Uterus (tissue), 4 donors: Measurements from ENCODE around the gene ULK4. TPM values are rescaled to one million over a fixed set of nuclear protein-coding genes. Genes with fewer than 3 reads are reported as not detected.

Experiments
- DNase-seq, 2 donors: peaks; one replicate each; pipeline ENCODE4 v3.0.0-alpha.2; 2019 to 2020
- H3K27ac ChIP-seq, 2 donors: fragments of 200-600 bp; sonication (generic); 1 replicate in 1 of 2; 2 replicates in 1 of 2; pipeline ENCODE4 v1.5.1; 2016 to 2018
- H3K27me3 ChIP-seq, 2 donors: fragments of 200-600 bp; sonication (generic); one replicate each; pipeline ENCODE4 v1.5.1; 2018 to 2019; ENCODE audit warnings: control low read depth in 1 of 2
- H3K36me3 ChIP-seq, 2 donors: fragments of 200-600 bp; sonication (generic); one replicate each; pipeline ENCODE4 v1.5.1; 2019; ENCODE audit warnings: control low read depth in 1 of 2
- H3K4me1 ChIP-seq, 2 donors: fragments of 200-600 bp; sonication (generic); one replicate each; pipeline ENCODE4 v1.5.1; 2018 to 2019; ENCODE audit warnings: control low read depth in 1 of 2
- H3K4me3 ChIP-seq, 2 donors: fragments of 200-600 bp; sonication (generic); 1 replicate in 1 of 2; 2 replicates in 1 of 2; pipeline ENCODE4 v1.5.1; 2018 to 2019; ENCODE audit warnings: mild to moderate bottlenecking in 1 of 2
- H3K9me3 ChIP-seq, 2 donors: fragments of 200-600 bp; sonication (generic); one replicate each; pipeline ENCODE4 v1.5.1; 2019; ENCODE audit warnings: control low read depth in 1 of 2
- CTCF ChIP-seq, 4 experiments: fragments of 200-600 bp in 2 of 4; fragments of 450-650 bp in 2 of 4; sonication (generic) in 2 of 4; IDR thresholded peaks; one replicate each; pipeline ENCODE4 v1.5.1; 2016 to 2019; ENCODE audit warnings: antibody characterized with exemption in 4 of 4, mild to moderate bottlenecking in 2 of 4, moderate library complexity in 1 of 4
- POLR2A ChIP-seq, 2 donors: fragments of 450-650 bp; IDR thresholded peaks; one replicate each; pipeline ENCODE4 v1.6.1; 2016; ENCODE audit warnings: antibody characterized with exemption in 2 of 2, mild to moderate bottlenecking in 1 of 2, moderate library complexity in 1 of 2
- intact Hi-C: fragments of 100-400 bp; cut with DNase I; formaldehyde crosslinking; loops from one replicate; pipeline ENCODE4 v1.15.1; 2023; ENCODE audit warnings: low total_unique reads
- total RNA-seq, 4 donors: library from RNA; depleted of rRNA in 3 of 4; stranded (reverse); fragments of >200 nt in 3 of 4; gene quantifications; one replicate each; pipeline versions ENCODE4 v1.1.0 to v1.2.4, GENCODE V29; 2014 to 2023
- donor health status: DM: yes; HTN: yes; CAD: no.

Gene ULK4
- total RNA-seq, 4 donors from 2014 or later, result 8.7 to 118 (median 26.1) TPM

- no peak overlapping the region for H3K27ac ChIP-seq
- intact Hi-C loops, result no loop called here
- no peaks in the 10 kb centered on the region for H3K9me3 ChIP-seq
- H3K36me3 ChIP-seq, result no peaks in the 10 kb centered on the region
- no peaks in the 10 kb centered on the region for H3K27me3 ChIP-seq
- H3K4me1 ChIP-seq, result no peaks in the 10 kb centered on the region
- DNase-seq, result no peak
- H3K4me3 ChIP-seq, result no peak overlapping the region
- TF ChIP-seq CTCF (IDR thresholded peaks at IDR 0.05) (no peak), POLR2A (IDR thresholded peaks at IDR 0.05) (no peak)
Observed at GRCh38 chr3:41339758-41340157, 622.1 kb downstream of the ULK4 start.

- no peak for TF ChIP-seq POLR2A (IDR thresholded peaks at IDR 0.05)
- no peak for TF ChIP-seq CTCF (IDR thresholded peaks at IDR 0.05)
- Histone ChIP-seq H3K27ac (no peak overlapping the region), H3K36me3 (no peaks in the 10 kb centered on the region), H3K4me3 (no peak overlapping the region), H3K9me3 (no peaks in the 10 kb centered on the region), H3K4me1 (no peaks in the 10 kb centered on the region), H3K27me3 (no peaks in the 10 kb centered on the region)
- no peak for DNase-seq
- intact Hi-C loops, result no loop called here
Observed at GRCh38 chr3:41338276-41338675, 623.6 kb downstream of the ULK4 start.

GRCh38 chr3:41334426-41334825 lies 627.5 kb downstream of the ULK4 start:
- no peak for DNase-seq
- H3K27me3 ChIP-seq, result no peaks in the 10 kb centered on the region
- intact Hi-C loops, result no loop called here
- H3K27ac ChIP-seq, result no peak overlapping the region
- H3K4me1 ChIP-seq, result no peaks in the 10 kb centered on the region
- TF ChIP-seq POLR2A (IDR thresholded peaks at IDR 0.05) (no peak), CTCF (IDR thresholded peaks at IDR 0.05) (no peak)
- H3K4me3 ChIP-seq, result no peak overlapping the region
- H3K36me3 ChIP-seq, result no peaks in the 10 kb centered on the region
- H3K9me3 ChIP-seq, result no peaks in the 10 kb centered on the region

GRCh38 chr3:41331041-41331440 lies 630.9 kb downstream of the ULK4 start:
- H3K27ac ChIP-seq, result no peak overlapping the region
- H3K4me1 ChIP-seq, result no peaks in the 10 kb centered on the region
- H3K36me3 ChIP-seq, result no peaks in the 10 kb centered on the region
- H3K27me3 ChIP-seq, result no peaks in the 10 kb centered on the region
- H3K9me3 ChIP-seq, result no peaks in the 10 kb centered on the region
- H3K4me3 ChIP-seq, result no peak overlapping the region
- no peak for TF ChIP-seq CTCF (IDR thresholded peaks at IDR 0.05)
- TF ChIP-seq POLR2A (IDR thresholded peaks at IDR 0.05), result no peak
- no peak for DNase-seq
- intact Hi-C loops, result no loop called here

GRCh38 chr3:41330465-41330864 lies 631.4 kb downstream of the ULK4 start:
- Histone ChIP-seq H3K4me1 (no peaks in the 10 kb centered on the region), H3K9me3 (no peaks in the 10 kb centered on the region), H3K27me3 (no peaks in the 10 kb centered on the region), H3K4me3 (no peak overlapping the region), H3K27ac (no peak overlapping the region), H3K36me3 (no peaks in the 10 kb centered on the region)
- TF ChIP-seq CTCF (IDR thresholded peaks at IDR 0.05) (no peak), POLR2A (IDR thresholded peaks at IDR 0.05) (no peak)
- DNase-seq, result no peak
- intact Hi-C loops, result no loop called here
